Activated CD8-positive, alpha-beta memory T cell treated with anti-CD3 and anti-CD28 coated beads, Interleukin-2, amount 50 U/mL, for 24 hours (primary cell): ENCODE data around the gene P2RY10.
"Not testable (repeated sequence)": the region's sequence is repeated elsewhere in the genome, so short reads cannot be mapped to it uniquely, and the experiment has no call there.

Experiments
- DNase-seq: peaks from one replicate; pipeline ENCODE4 v3.0.0-alpha.2; 2020; ENCODE audit errors: extremely low read depth

The P2RY10 gene, protein sequence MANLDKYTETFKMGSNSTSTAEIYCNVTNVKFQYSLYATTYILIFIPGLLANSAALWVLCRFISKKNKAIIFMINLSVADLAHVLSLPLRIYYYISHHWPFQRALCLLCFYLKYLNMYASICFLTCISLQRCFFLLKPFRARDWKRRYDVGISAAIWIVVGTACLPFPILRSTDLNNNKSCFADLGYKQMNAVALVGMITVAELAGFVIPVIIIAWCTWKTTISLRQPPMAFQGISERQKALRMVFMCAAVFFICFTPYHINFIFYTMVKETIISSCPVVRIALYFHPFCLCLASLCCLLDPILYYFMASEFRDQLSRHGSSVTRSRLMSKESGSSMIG

DNA sequence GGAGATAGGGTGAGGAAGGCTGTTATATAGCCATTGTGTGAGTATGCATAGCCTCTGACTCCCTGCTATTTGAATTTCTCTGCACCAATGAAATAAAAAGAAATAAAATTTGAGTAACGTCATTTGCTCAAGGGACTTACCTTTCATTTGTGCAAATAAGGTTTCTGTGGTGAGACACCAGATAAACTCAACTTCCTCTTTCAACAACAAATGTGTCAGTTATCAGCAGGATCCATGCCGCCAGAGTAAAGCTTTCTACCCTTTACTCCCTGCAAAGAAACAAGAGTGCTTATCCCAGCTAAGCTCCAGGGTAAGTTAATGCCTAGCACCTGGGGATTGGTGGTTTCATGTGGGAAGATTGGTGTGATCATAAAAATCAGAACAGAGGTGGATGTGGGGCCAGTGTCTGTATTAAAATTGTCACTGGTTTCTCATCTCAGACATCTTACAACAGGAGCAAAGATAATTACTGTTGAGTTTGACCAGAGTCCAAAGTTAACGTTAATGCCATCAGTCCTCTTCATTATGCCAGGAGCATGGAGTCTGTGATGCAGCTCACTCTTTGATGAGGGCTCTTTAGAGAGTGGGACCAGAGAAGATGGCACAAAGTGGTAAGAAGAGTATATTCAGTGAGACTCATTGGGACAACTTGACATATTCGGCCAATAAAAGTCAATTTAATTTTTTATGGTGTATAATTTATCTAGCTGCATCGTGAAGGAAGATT is at the start of gene P2RY10:
P2RY10 (plus strand) TSS at position 206 of the 727 bp plus-strand sequence. CDS start 15,130 bp downstream, outside the sequence.
- no peak for DNase-seq

DNA sequence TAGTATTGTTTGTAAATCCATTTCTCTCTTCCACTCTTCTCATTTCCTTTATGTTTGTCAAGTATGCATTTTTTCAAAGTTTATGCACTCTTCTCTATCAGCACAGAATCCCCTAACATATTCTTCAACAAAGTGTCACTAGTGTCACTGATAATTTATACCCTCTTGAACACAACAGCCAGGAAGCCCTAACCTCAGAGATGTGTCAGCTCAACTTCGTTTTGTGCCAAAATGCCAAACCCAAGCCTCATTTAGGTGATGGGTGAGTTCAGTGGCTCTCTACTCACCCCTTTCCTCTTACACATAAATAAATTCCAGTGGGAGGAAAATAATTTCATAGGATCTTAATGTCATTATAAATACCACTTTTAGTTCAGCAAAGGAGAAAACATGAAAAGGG is 22.4 kb upstream of the P2RY10 start:
- no peak for DNase-seq

DNA sequence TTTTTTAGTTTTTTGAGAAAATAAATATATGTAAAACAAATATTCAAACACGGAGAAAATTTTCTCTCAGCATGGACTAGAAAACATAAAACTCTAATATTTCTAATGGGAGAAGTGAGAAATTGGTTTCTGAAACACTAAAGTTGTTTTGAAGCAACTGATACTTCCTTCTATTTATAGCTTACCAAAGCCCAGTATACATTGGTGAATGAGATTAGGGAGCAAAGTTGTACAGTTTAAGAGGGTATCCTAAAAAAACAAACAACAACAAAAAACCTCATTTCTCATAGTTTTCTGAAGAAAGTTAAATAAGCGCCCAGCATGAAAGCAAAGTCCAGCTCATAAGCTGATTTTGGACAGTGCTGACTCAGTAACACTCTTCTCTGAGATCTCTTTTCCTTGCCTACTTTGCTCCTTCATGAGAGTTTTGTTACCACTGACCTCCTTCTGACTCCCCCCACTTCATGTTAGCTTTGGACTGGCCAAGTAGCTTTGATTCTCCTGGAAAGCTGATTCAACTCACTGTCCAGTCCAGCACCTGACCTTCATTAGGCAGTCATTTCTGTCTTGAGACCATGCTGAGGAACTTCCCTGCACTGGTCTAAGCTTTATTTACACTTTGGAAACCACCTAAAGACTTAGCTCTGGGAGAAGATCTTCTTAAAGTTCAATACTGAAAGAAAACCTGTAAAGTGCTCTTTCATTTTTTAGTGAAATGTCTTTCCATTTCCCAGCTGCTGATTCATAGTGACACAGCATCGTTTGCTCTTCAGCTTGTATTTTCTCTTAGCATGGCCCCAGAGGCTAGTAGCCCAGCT is 21.8 kb upstream of the P2RY10 start:
- no peak for DNase-seq

DNA sequence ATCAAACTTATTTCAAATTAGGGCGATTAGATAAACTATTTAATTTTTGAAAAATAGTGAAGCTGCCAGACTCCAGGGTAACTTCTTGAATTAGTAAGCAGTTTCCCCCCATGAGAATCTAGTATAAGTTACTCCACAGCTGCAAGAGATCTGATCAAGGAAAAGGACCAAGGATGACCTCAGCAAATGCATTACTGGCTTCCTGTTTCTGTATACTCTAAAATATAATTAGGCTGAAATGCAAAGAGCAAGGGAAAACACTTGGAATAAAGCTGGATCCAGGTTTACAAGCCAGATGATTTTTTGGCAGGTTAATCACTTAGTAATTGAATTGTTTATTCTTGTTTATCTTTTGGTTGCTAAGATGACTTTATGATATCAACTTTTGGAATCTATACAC is 13.4 kb upstream of the P2RY10 start:
- no peak for DNase-seq

DNA sequence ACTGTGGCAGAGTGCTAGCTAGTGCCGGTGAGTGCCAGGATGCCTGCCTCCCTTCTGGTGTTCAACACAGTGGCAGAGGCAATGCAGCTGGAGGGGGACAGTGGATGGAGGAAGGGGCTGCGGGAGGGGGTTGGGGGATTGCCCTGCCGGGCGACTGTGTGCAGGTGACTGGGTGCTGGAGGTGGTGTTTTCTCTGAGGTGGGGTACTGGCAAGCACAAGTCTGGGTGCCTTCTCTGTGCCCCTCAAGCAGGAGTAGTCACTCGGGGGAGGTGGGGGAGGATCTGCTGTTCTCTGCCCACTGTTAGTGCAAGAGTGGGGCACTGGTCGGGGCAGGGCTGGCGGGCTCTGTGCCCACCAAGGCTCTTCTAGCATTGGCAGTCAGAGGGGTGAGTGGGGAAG is 10.3 kb upstream of the P2RY10 start:
- no peak for DNase-seq

DNA sequence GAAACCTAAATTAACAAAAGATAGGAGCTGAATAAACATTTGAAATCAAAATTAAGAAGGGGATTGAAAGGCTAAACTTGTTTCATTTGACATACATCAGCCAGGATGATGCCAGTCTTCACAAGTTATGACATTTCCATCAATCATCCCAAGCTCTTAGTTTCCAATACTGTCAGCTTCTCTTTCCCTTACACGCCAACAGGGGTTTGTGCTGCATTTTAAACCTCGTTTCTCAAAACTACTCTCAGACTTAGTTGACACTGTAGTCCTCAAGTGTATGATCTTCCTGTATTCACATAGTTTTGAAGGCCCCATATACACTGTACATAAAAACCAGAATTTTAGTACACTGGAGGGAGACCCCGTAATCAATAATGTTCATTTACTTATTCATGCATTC is 840 bp upstream of the P2RY10 start:
- DNase-seq = no peak

DNA sequence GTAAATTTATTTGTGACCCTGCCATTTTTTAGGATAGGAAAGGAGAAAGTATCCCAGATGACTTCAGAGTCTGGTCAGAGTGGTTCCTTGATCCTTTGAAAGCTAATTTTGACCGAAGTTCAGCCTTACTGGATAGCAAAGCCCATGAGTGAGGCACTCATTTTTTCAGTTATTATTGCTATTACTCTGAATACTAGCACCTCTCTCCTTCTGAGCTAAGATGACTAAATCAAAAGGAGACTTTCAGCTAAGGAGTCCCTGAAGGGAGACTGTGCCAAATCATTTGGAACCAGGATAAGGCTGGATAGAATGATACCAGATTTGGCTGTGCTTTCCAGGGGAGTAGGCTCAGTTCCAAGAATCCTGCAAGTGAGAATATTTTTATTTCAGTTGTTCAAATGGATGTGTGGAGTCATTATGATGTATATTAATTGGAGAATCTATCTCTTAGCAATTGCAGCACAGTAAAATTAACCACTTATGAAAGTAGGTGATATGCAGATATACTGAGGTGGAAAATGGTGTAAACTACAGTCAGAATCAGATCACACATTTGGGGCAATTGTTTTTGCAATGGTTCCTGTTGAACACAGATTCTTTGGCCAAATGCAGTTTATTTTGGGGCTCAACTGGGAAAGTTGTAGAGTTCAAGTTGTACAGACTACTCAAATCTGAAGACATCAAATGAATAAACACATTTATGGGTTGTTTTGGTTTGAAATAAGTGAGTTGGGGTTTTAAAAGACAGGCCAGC is 1.2 kb downstream of the P2RY10 start:
- no peak for DNase-seq

DNA sequence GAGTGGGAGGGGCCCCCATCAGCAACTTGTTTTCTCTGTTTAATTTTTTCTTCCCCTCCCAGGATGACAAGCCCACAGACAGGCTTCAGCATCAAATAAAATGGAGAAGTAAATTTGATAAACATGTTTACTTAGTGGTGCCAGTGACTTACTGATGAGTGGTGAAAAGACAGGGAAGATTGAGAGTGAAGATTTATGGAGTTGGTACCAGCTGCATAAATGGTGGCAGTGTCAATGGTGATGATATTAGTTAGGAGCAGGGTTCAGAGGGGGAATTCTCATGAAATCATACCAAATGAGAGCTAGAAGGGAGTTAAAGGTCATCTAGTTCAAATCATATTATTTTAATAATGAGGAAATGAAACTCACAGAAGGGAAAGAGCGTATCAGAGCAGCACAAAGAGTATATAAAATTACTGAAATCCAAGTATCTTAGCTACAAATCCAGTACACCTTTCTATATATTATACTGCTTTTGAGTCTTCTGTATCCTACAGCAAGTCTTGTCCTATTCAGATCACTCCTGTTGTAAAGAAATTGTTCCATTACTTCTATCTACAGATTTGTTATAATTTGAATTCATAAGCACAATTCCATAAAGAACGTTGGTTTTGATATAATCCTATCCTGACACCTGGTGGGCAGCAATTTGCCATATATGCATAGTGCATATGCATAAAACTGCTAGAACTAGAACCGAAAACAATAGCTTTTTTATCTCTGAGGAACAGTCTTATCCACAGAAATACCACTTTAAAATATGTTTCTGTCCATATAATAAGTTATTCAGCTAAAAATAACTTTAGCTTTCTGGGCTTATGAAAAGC is 5.0 kb downstream of the P2RY10 start:
- DNase-seq = no peak

DNA sequence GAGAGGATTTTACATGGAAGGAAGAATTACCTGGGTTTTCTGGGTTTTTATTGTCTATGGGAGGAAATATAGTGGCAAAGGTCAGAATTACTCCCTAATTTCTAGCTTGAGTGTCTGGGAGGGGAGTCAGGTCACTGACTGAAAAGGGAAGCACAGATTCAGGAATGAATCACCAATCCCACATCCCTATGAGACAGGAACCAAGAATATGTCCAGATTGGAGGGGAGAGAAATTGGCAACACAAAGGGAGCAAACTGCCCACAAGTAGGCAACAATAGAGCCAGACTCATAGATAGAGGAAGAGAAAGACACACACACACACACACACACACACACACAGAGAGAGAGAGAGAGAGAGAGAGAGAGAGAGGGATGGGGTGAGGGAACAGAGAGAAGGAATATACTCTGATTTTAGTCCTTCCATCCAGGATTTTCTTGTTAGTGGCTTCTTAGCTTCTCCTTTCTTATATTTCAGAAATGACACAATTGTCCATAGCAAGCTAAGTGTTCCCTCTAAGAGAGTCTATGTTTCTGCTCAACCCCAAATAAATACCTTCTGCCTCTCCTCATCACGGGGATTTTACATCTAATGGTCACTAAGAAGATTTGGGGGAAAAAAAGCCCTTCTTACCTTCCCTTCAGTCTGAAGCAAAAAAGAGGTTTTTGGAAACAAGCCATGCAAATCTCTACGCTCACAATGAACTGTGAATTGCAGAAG is 12.0 kb downstream of the P2RY10 start:
- no peak for DNase-seq

DNA sequence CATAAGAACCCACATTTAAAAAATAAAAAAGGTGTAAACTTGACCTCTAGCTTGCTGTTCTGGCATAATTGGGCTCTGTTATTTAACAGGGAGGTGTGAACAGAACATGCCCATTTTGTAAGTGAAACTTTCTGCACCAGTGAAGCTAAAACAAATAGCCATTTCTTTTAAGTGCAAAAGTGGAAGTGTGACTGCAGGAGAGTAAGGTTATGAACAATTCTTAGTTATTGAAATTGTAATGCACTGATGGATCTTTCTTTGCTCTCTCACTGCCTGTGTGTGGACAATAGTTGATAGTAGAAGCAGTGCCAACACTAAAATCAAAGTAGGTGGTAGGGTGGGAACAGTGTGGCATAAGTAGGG is 12.6 kb downstream of the P2RY10 start:
- no peak for DNase-seq

DNA sequence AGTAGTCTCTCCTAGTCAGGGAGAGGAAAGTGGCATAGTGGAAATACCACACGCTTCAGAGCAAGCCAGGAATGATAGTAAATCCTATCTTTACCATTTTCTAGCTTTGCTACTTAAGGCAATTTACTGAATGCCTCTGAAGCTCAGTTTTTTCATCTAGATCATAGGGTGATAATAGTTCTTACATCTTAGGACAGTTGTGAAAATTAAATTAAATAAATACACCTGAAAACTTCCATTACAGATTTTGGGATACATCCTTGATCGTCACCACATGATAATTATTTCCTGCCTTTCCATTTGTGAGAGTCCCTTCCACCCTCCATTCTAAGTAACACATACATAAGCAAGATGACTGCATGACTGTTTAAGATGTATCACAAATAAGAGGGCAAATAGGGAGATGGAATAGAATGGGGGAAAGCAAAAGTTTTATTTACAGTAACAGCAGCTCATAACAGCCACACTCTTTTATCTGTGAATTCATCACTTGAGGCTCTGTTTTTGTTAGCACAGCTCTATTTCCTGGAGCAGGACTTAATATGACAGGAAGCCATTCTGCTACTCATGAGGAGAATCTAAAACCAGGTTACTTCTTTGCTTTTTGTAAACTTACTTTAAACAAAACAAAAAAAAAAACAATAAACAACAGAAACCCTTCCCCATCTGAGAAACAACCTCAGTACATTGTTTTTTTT is 13.4 kb downstream of the P2RY10 start:
- no peak for DNase-seq

DNA sequence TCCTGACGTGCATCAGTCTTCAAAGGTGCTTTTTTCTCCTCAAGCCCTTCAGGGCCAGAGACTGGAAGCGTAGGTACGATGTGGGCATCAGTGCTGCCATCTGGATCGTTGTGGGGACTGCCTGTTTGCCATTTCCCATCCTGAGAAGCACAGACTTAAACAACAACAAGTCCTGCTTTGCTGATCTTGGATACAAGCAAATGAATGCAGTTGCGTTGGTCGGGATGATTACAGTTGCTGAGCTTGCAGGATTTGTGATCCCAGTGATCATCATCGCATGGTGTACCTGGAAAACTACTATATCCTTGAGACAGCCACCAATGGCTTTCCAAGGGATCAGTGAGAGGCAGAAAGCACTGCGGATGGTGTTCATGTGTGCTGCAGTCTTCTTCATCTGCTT is 15.7 kb downstream of the P2RY10 start:
- no peak for DNase-seq

DNA sequence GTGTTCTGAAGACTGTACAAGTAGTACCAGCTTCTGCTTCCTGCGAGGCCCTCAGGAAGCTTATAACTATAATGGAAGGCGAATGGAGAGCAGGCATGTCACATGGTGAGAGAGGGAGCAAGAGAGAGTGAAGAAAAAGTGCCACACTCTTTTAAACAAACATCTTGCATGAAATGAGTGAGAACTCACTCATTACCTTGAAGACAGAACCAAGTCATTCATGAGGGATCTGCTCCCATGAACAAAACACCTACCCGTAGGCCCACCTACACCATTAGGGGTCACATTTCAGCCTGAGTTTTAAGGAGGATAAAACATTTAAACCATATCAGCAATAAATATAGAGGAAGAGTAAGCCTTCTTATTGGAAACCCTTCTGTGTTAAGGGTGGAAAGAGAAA is 19.4 kb downstream of the P2RY10 start:
- DNase-seq = no peak

DNA sequence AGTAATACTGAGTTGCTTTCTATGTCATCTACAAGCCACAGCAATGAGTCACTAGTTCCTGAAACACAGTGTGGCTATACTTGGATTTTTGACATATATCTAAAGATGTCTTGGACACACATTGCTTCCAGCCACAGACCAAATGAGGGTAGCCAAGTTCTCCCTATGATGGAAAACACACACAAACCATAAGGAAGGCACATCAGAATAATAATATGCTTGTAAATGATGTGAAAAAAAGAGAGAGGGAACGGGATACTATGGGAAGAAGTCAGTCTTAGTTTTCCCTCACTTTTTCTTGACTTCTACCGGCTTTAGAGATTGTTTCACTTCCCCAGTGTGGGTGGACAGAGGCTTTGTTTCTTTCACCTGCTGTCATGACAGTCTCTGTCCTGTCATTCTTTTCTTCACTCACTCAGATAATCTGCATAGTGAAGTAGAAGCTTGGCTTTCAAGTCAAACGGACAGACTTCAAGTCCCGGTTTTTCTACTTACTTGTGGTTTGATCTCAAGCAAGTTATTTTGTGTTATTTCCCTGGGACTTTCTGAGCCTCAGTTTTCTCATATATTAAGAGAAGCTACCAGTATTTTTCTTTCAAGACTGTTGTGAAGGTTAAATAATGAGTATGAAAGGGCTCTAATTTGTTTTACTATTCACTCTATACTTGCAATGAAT is 34.7 kb downstream of the P2RY10 start:
- no peak for DNase-seq

DNA sequence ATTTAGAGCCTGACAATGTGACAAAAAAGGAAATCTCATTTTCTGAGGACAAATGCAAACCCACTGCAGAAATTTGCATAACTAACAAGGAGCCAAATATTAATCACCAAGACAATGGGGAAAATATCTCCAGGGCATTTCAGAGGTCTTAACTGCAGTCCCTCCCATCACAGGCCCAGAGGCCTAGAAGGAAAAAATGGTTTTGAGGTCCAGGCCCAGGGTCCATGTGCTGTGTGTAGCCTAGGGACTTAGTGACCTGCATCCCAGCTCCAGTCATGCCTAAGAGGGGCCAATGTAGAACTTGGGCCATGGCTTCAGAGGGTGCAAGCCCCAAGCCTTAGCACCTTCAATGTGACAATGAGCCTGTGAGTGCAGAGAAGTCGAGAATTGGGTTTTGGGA is 44.2 kb downstream of the P2RY10 start:
- DNase-seq = no peak

DNA sequence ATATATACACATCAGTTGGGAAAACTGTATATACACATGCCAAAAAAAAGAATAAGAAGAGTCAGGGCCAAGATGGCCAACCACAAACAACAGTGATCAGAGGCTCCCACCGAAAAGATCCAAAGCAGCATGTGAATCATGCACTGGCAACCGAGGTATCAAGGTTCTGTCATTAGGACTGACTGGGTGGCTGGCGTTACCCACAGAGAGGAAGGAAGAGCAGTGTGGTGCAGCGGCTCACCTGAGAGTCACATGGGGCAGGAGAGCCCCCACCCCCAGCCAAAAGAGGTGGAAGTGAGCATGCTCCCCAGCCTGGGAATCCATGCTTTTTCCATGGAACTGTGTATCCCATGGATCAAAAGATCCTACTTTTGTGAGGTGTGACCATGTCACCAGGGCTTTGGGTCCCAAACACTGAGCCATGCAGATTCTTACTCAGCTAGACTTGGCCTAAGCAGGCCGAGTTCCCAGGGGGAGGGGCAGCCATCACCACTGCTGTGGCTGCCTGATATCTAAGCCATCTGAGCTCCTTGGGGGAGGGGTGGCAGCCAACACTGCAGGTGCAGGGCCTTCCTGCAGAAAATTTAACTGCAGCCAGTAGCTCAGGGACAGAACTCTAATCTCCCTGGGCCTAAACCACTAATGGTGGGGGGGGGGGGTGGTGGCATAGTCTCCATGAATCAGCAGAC is 52.8 kb downstream of the P2RY10 start:
- DNase-seq = no peak

DNA sequence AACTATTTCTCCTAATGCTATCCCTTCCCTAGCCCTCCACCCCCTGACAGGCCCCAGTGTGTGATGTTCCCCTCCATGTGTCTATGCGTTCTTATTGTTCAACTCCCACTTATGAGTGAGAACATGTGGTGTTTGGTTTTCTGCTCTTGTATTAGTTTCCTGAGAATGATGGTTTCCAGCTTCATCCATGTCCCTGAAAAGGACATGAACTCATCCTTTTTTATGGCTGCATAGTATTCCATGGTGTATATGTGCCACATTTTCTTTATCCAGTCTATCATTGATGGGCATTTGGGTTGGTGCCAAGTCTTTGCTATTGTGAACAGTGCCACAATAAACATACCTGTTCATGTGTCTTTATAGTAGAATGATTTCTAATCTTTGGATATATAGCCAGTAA is 62.3 kb downstream of the P2RY10 start:
- DNase-seq = not testable (repeated sequence)
